ENCODE measurements around the gene FAM162A.

The FAM162A gene

DNA sequence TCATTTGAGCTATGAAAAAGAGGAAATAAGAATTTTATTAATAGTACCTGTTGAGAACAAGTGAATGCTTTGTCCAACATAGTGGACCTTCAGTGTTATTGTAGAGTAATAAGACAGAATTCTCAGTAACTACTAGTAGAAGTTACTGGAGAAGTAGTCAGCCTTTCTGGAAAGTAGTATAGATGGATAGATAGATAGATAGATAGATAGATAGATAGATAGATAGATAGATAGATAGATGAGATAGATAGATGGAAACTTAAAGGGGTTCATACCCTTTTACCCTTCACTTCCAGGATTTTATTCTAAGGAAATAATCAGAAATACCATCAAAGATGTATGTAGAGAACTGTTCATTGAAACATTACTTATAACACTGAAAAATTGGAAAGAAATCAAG, 5.2 kb downstream of the FAM162A start:
- no peak for DNase-seq

DNA sequence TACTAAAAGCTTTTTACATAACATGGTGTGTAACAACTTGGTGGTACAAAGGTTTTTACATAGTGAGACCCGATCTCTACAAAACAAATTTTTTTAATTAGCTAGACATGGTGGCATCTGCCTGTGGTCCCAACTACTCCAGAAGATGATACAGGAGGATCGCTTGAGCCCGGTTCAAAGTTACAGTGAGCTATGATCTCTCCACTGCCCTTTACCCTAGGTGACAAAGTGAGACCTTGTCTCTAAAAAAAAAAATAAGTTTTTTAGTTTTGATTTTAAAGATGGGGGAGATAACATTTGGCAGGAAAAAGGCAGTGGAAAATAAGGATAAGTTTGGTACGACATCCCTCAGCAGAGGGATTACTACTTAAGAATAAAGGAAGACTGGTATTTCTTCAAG, 5.9 kb downstream of the FAM162A start:
- no peak for DNase-seq

DNA sequence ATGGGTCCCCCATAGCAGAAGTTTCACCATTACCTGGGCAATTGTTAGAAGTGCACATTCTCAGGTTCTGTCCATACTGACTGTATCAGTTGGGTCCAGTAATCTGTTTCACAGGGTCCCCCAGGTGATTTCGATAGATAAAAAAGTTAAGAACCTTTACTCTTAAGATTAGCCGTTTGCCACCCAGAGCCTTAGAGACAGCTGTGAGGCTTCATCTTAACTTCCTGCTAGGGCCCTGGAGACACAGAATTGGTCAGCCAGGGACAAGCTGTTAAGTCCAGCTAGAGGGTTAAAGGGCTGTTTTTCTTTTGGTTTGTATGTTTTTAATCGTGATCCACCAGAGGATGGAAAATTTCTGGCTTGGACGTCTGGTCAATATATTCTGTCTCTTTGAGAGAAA, 6.7 kb downstream of the FAM162A start:
- no peak for DNase-seq

DNA sequence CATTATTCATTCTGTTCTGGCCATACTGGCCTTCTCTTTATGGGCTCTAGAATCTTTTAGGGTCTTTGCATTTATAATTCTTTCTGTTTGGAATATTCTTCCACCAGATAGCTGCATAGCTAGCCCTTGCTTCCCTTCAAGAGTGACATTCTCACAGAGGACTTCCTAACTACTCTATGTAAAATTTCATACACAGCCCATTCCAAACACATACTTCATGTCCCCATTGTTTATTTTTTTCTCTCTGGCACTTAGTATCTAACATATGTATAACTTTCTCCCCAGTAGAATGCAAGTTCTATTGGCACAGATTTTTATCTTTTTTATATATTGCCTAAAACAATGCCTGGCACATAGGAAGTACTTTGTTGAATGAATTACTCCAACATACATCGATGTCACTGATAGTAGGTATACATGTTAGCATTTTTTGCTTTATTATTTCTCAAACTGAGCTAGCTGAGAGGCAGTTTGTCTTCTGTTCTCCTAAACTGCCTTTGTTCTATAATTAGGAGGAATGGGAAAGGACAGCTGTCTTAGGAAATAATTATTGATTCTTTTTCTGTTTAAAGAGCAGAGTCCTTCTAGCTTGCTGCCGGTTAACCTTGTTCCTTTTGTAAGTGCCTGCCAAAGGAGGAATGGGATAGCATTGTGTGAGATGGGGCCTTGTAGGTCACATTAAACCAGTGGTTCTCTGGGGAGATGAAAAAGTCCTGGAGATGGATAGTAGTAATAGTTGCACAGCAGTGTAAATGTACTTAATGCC, 7.9 kb downstream of the FAM162A start:
- no peak for DNase-seq

DNA sequence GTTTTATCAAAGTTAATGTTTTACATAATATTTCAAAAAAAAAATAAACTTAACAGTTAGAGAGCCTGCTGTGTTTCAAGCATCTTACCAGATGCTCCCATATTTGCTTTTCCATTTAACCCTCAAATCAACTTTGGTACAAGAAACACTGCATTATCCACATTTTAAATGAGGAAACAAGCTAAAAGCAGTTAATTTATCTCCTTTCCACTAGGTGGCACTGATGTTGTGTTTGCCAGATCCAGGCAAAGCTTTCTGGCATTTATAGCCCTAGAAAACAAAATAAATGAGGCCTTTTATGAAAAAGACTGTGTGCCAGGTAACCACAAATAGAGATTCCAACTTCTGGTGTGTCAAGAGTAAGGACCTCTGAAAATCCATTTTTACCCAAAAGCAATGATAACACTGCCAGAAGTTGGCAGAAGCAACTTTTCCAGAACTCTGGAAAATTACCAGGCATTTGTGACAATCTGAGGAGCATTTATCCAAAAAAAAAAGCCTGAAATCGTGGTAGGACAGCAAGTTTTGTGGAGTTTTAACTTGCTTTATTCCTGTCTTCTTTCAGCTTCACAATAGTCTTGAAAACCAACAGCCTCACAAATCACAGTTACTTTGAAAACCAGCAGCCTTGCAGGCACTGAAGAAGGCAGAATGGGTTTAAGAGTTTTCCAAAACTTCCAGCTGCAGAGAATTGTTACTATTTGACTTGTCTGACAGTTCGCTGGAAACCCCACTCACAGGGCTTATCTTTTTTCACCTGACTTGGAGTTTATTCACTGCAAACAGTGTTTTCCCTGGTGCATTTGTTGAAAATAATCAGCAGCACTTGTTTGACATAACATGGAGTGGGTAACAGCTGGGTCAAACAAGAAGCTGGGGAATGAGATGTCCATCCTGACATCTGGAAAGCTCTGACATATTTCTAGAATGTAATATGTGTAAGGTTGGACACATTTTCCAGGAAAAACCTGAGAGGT, 9.2 kb downstream of the FAM162A start:
- DNase-seq, result peak; percentile 51

DNA sequence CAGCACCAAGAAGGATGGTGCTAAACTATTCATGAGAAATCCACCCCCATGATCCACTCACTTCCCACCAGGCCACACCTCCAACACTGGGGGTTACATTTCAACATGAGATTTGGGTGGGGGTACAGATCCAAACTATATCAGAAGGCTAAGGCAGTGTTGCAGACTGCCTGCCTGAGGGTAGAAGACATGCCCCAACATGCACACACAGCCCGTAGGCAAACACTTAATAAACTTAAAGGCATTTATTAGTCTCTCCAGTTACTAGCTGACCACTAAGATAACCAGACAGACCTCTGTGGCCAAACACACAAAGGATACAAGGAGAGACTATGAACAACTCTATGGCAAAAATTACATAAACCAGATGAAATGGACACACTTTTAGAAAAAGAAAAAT, 10.2 kb downstream of the FAM162A start:
- no peak for DNase-seq

DNA sequence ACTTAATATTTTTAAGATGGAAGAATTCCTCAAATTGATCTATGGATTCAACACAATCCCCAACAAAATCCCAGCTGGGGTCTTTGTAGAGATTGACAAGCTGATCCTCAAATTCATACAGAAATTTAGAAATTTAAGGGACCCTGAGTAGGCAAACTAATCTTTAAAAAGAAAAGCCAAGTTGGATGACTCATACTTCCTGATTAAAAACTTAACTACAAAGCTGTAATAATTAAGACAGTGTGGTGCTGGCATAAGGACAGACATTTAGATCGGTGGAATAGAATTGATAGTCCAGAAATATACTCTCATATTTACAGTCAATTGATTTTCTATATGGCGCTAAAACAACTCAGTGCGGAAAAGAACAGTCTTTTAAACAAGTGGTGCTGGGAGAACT, 11.6 kb downstream of the FAM162A start:
- DNase-seq, result no peak

DNA sequence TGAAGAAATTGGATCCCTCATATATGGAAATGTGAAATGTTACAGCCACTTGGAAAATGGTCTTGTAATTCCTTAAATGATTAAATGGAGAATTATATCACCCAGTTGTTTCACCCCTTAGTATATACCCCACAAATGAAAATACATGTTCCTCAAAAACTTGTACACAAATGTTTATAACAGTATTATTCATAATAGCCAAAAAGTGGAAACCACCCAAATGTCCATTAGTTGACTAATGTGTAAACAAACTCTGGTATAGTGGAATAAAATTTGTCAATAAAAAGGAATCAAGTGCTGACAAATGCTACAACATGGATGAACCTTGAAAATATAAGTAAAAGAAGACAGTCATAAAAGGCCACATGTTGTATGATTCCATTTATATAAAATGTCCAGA, 12.5 kb downstream of the FAM162A start:
- DNase-seq, result no peak

DNA sequence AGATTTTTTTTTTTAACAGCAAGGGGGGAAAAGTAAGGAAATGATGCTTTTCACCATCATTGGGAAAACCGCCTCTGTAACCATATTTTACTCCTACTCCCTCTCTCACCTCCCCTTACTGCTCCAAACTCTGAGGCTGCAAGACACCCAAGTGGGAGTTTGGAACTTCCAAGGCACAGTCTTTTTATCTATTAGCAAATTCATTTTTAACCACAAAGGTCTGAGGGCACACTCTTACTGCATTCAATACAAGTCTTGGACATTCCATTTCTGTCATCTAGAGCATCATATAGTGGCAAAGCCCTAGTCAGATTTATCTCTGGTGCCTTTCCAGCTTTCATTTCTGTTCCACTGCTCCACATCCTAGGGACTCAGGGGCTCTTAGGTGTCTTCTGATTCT, 13.2 kb downstream of the FAM162A start:
- no peak for DNase-seq

DNA sequence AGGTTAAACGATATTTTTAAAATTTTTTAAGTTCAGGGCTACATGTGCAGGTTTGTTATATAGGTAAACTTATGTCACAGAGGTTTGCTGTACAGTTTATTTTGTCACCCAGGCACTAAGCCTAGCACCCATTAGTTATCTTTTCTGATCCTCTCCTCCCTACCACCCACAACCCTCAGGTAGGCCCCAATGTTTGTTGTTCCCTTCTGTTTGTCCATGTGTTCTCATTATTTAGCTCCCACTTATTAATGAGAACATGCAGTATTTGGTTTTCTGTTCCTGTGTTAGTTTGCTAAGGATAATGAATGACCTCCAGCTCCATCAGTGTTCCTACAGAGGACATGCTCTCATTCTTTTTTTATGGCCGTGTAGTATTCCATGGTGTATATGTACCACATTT, 14.9 kb downstream of the FAM162A start:
- DNase-seq, result no peak

DNA sequence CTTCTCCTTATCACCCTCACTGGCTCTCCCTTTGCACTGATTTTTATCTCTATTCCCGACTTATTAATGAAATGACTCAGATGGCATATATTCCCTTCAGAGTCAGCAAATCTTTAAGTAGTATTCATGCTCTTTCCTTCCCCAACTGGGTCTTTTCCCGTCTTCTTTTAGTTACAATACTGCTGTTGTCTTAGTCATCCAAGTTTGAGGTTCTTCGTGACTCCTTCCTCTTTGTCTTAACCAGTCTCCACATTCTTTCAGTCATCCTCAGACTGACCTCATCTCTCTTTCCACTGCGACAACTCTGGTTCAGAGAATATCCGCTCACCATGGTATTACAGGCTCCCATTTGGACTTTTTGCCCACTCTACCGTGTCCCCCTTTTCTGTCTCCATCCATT, 19.5 kb downstream of the FAM162A start:
- peak; percentile 45 for DNase-seq

DNA sequence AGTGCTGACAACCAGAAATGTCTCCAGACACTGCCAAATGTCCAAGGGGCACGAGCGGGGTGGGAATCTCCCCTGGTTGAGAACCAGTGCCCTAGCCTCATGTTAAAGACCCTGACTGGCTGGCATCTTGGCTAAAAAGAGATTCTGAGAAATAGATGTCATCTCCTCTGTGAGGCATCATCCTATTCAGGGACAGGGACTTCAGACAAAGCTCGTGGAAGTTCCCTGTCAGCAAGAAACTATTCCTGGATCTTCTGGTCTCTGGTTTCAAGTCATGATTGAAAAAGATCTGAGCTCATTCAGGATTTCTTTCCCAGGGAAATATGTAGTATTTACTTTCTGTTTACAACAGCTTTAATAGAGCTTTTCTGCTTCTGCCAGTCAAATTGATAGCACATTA, 21.0 kb downstream of the FAM162A start:
- no peak for DNase-seq

DNA sequence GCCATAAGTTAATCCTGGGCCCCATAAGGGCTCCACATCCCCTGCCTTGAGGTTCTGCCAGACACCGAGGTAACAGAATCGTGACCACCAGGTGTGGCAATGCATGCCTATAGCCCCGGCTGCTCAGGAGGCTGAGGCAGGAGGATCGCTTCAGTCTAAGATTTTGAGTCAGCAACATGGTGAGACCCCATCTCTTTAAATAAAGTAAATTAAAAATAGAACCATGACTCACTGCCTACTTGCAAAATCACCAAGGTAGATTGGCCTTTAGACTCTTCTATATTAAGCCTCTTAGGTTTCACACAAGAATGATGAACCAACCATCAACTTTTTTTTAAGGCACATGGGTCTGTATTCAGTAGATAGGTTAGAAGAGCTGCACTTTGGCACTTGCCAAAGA, 22.2 kb downstream of the FAM162A start:
- DNase-seq, result no peak

DNA sequence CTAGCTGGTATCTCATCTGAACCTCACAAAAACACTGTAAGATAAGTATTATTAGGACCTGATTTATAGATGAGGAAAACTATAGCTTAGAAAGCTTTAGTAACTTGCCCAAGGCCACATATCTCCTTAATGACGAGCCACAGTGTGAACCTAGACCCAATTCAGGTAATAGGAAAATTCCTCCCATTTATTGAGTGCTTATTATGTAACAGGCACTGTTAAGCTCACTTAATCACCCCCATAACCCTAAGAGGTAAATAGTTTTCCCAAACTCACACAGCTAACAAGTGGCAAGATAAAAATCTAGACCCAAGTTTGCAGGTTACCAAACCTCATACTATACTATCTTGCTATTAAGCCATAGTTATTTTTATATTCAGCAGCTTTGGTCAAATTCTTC, 24.0 kb downstream of the FAM162A start:
- DNase-seq, result no peak

DNA sequence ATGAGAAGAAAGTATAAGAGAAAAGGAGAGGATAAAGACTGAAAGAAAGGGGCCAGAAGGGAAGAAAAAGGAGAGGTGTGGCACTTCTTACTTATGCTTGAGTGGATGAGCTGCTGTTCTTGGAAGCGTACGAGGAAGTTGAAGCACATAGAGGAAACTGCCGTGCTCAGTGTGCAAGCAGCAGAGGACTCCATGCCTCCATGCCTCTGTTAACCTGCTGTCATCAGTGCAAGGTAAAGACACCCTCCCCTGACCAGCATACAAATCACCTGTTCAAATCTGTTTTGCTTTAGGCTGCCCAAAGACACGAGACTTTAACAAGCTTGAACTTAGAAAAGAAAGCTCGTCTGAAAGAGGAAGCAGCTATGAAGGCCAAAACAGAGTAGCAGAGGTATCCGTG, 25.5 kb downstream of the FAM162A start:
- no peak for DNase-seq

DNA sequence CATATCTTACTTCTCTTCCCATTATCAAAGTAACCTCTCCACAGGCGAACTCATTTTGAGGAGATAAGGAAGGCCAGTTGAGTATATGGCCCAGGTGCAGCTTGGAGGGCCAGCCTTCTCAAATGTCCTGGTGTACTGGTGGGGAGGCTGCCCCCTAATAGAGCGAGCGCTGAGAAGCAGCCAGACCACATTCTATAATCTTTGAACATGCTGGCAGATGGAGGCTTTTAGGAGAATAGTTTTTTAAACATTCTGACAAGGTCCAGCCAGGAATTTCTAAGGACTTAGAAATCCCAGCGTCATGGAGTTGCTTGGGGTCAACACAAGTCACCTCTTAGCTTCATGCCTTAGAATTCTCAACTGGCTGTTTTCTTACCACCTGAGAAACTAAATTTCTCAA, 26.1 kb downstream of the FAM162A start:
- DNase-seq, result no peak

DNA sequence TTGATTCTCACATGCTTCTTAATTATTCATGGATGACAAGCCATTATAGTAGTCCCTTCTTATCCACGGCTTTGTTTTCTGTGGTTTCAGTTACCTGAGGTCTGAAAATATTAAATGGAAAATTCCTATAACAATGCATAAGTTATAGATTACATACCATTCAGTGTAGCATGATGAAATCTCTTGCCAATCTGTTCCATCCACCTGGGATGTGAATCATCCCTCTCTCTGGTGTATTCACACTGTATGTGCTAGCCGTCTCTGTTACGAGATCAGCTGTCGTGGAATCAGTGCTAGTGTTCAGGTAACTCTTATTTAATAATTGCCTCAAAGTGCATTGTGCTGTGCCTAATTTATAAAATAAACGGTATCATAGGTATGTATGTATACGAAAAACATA, 26.7 kb downstream of the FAM162A start:
- no peak for DNase-seq

DNA sequence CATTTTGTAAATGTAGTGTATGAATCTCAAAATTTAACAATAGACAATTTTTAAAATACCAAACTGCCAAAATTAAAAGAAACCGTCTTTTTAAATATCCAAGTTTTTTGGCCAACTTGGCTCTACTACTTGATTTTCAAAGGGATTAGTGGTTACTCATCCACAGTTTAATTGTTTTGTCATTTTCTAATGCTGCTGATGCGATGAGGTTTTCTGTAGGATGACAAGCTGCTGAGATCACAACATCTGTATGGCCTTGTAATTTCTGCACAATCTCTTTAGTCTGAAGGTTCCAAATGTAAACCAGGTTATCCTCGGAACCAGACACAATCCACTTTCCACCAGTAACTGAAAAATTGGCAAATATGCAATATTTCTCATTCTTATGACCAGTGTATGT, 30.4 kb downstream of the FAM162A start:
- DNase-seq, result no peak

DNA sequence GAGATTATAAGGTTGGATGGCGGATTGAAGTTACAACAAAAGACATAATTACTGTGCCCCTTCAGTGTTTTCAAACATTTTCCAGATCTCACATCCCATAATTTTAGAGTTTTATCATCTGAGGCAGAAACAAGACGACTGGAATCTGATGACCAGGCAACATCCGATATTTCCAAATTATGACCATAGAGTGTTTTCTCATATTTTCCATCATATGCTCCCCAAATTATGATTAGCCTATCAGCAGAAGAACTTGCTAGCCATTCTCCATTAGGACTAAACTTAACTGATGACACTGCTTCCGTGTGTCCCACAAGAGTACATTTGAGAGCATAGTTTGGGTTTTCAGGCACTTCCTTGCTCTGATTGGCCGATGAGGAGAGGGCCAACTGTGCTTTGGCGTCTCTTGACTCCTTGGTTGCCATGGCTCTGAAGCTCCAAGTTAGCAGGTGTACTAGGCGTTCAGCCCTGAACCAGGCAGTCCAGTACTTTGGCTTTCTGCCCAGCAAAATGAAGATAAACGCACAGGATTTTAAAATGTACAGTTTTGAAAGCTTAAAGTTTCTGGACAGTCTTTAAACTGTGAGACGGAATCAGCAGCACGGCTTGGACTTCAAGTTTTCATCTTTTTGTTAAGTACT, 31.2 kb downstream of the FAM162A start:
- peak; percentile 23 for DNase-seq

DNA sequence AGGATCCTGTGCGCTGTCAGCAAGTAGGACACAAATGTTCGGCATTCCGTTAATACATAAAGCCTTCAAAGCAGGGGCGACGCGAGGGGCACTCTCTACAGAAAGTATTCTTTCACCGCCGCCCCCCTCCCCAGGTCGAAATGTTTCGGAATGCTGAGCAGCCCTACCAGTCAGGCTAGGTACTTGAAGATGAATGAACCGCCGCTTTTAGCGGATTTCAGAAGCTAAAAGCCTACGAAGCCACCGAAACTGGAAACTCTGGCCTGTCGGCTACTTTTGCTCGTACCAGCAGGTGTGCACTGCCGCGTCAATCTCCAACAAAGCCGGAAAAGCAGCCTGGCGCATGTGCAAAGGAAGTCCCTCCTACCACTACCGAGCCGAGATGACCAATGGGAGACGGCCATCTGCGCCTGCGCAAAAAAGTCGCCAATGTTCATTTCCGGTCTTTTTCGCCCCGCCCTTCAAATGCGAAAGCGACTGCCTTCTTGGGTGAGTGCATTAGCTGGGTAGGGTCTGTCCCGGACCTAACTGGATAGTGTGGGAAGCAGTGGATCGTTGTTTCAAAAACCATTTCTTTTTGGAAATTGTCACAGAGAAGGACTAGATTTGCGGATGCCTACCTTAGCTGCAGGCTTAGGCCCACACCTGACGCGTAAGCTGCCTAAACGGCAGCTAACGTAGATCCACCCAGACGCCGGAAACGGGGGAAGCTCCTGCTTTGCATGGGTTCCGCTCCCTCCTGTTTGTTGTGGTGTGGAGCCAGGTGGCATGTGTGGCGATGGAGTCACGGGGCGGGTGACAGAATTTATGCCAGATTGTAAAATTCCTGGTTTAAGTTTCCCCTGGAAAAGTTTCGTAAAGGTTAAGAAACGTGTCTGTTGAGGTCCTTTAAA, 32.0 kb downstream of the FAM162A start, which contains the start of gene WDR5B:
Gene WDR5B (minus strand): TSS at position 301 of the 893 bp plus-strand sequence. CDS start 534 bp downstream, outside the sequence.
- peak; percentile 97 for DNase-seq

DNA sequence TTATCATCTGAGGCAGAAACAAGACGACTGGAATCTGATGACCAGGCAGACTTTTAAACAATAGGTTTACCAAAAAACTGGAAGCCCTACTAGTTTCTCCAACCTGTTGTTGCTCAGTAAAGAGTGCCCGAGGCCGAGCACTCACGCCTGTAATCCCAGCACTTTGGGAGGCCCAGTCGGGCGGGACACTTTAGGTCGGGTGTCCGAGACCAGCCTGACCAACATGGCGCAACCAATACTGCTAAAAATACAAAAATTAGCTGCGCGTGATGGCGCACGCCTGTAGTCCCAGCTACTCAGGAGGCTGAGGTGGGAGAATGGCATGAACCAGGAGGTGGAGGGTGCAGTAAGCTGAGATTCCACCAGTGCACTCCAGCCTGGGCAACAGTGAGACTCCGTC, 33.0 kb downstream of the FAM162A start:
- no peak for DNase-seq

DNA sequence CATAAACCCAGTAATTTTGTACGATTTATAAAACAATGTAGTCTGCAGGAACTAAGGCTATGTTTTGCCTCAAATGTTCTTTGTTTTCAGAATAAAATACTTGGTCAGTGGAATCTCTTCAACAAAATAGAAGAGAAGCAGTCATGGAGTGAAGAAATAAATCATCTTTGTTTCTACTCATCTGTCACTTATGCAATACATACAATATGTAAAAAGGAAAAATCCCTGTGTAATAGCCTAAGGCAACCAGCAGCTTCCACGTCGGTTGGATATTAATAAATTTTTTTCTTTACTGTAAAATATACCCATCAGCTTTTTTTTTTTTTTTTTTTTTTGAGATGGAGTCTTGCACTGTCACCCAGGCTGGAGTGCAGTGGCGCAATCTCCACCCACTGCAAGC, 37.1 kb downstream of the FAM162A start:
- DNase-seq, result no peak

Data from fibroblast of skin of scalp (primary cell).